C4-2B (cell line): ENCODE results near the gene AMOTL2.

ENCODE experiments used
- CTCF ChIP-seq: fragments of 450-650 bp; conservative IDR thresholded peaks from 2 replicates; pipeline ENCODE4 v1.5.1; 2017; ENCODE audit warnings: mild to moderate bottlenecking
- ZFX ChIP-seq: fragments of 450-650 bp; IDR thresholded peaks from 2 replicates; pipeline ENCODE4 v1.6.1; 2017

GRCh38 chr3:134381831-134382442, 7.7 kb upstream of the AMOTL2 start:
- TF ChIP-seq CTCF (no peak), ZFX (no peak)
